Astrocyte of the spinal cord (primary cell): Measurements from ENCODE around the gene TUB.

Experiments used
- DNase-seq: peaks from one replicate; pipeline ENCODE4 v3.0.0; 2011; ENCODE audit warnings: low read depth, low spot score
- H3K4me3 ChIP-seq: 2 replicates; pipeline ENCODE4 v1.5.1; 2011; ENCODE audit warnings: low read depth, mild to moderate bottlenecking, low read length, moderate library complexity
- CTCF ChIP-seq: IDR thresholded peaks from 2 replicates; pipeline ENCODE4 v1.5.1; 2012; ENCODE audit warnings: low read depth, mild to moderate bottlenecking, low read length, inconsistent platforms
- in situ Hi-C: cut with HindIII; loops from 2 replicates; pipeline ENCODE4 v1.10.0; 2017; ENCODE audit warnings: low sequenced_read_pairs

Gene TUB

GRCh38 chr11:8038811-8039529 is 42.0 kb upstream of the TUB start:
- in situ Hi-C loops, result no loop called here
- no peak overlapping the region for H3K4me3 ChIP-seq
- DNase-seq, result no peak
- TF ChIP-seq CTCF, result no peak

GRCh38 chr11:8039530-8040260 is 41.3 kb upstream of the TUB start:
- H3K4me3 ChIP-seq, result no peak overlapping the region
- DNase-seq, result no peak
- in situ Hi-C loops, result no loop called here
- TF ChIP-seq CTCF, result no peak

- in situ Hi-C loops, result no loop called here
- DNase-seq, result no peak
- no peak overlapping the region for H3K4me3 ChIP-seq
- no peak for TF ChIP-seq CTCF
These were observed 40.6 kb upstream of the TUB start for GRCh38 chr11:8040261-8040920.

- no peak for DNase-seq
- in situ Hi-C loops, result no loop called here
- no peak overlapping the region for H3K4me3 ChIP-seq
- no peak for TF ChIP-seq CTCF
These were observed 40.1 kb upstream of the TUB start for GRCh38 chr11:8040921-8041285.

GRCh38 chr11:8041576-8041975 is 39.4 kb upstream of the TUB start:
- no peak for DNase-seq
- in situ Hi-C loops, result no loop called here
- no peak overlapping the region for H3K4me3 ChIP-seq
- TF ChIP-seq CTCF, result no peak

GRCh38 chr11:8043756-8044155 is 37.3 kb upstream of the TUB start:
- no peak for DNase-seq
- no peak for TF ChIP-seq CTCF
- in situ Hi-C loops, result no loop called here
- H3K4me3 ChIP-seq, result no peak overlapping the region
